ENCODE data around the gene SKOR1.

SKOR1 gene

GRCh38 chr15:67794832-67795574, 30.3 kb upstream of the SKOR1 start:
- no peak for DNase-seq (ENCODE audit: low read depth in 1 of 2, low spot score in 1 of 2)

DNA sequence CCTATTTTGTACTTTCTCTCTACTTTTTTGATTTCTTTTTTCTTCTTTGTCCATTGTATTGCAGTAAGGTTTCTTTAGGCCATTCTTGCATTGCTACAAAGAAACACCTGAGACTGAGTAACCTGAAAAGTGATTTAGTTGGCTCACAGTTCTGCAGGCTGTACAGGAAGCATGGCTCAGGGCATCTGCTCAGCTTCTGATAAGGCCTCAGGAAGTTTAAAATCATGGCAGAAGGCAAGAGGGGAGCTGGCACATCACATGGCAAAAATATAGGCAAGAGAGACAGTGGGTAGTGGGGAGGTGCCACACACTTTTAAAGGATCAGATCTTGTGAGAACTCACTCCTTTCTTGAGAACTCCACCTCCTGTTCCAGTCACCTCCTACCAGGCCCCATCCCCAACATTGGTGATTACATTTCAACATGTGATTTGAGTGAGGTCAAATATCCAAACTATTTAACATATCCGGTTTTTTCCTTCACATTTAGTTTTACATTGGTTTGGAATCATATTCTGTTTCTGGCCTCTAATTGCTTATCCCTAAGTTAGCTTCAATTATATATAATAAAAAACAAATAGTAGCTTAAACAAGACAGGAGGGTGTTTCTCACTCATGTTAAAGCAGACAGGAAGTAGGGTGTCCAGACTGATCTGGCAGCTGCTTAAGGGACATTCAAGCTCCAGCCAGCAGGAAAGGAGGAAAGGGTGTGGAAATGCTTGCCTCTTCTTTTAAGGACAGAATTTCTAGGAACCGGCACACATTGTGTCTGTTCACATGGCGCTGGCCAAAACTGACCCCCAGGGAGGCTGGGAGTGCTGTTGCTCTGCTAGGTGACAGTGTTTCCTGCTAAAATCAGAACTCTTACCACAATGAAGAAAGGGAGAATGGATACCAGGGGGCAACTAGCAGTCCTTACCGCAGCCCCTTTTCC, 28.8 kb upstream of the SKOR1 start:
- no peak for DNase-seq (ENCODE audit: low read depth in 1 of 2, low spot score in 1 of 2)

GRCh38 chr15:67799801-67800205, 25.5 kb upstream of the SKOR1 start:
- DNase-seq (ENCODE audit: low read depth in 1 of 2, low spot score in 1 of 2), result no peak

GRCh38 chr15:67801142-67801541, 24.2 kb upstream of the SKOR1 start:
- no peak for DNase-seq (ENCODE audit: low read depth in 1 of 2, low spot score in 1 of 2)

- DNase-seq (ENCODE audit: low read depth in 1 of 2, low spot score in 1 of 2), result no peak
Measured at GRCh38 chr15:67801926-67802914, 23.1 kb upstream of the SKOR1 start.

GRCh38 chr15:67803299-67803698, 22.0 kb upstream of the SKOR1 start:
- no peak for DNase-seq (ENCODE audit: low read depth in 1 of 2, low spot score in 1 of 2)

- DNase-seq (ENCODE audit: low read depth in 1 of 2, low spot score in 1 of 2), result no peak
Measured at GRCh38 chr15:67803996-67804843, 21.1 kb upstream of the SKOR1 start.

GRCh38 chr15:67805008-67805665, 20.2 kb upstream of the SKOR1 start:
- DNase-seq (ENCODE audit: low read depth in 1 of 2, low spot score in 1 of 2), result no peak

- DNase-seq (ENCODE audit: low read depth in 1 of 2, low spot score in 1 of 2), result no peak
Measured at GRCh38 chr15:67805666-67806516, 19.4 kb upstream of the SKOR1 start.

GRCh38 chr15:67806536-67806935, 18.8 kb upstream of the SKOR1 start:
- DNase-seq (ENCODE audit: low read depth in 1 of 2, low spot score in 1 of 2), result no peak

DNA sequence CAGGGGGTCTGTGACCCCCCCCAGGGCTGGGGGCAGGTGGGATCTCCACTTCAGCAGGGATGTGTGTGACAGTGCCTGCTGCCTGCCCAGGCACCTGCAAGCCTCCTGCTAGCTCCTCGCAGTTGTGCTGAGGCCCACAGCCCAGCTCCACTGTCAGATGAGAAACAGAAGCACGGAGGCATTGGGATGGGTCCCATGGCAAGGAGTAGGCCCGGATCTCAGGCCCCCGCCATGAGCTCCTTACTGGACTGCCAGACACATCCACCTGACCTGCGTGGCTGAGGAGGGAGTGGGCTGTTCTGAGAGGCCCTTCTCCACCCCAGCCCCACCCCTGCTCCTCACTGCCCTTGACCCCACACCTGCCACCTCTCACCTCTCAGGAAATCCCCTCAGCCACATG, 18.2 kb upstream of the SKOR1 start:
- DNase-seq (ENCODE audit: low read depth in 1 of 2, low spot score in 1 of 2), result no peak

GRCh38 chr15:67807836-67808235, 17.5 kb upstream of the SKOR1 start:
- no peak for DNase-seq (ENCODE audit: low read depth in 1 of 2, low spot score in 1 of 2)

GRCh38 chr15:67808821-67809220, 16.5 kb upstream of the SKOR1 start:
- DNase-seq (ENCODE audit: low read depth in 1 of 2, low spot score in 1 of 2), result no peak

GRCh38 chr15:67809441-67809840, 15.9 kb upstream of the SKOR1 start:
- DNase-seq (ENCODE audit: low read depth in 1 of 2, low spot score in 1 of 2), result no peak

DNA sequence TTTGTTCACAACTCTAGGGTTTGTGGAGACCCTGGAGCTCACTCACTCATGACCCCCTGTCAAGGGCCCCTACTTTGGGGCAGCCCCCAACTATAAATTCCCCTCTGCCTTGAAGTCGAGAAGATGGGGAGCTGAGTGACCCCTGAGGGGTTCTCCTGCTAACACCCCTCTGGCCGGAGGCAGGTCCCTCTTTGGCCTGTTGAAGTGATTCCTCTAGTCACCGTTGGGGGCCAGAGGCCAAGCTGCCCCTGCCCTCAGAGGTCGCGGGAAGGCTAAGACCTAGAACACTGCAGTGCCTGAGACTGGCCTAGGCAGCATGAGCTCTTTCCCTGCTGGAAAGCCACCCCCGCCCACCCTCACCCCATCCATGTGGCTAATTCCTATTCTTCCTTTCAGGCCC, 15.4 kb upstream of the SKOR1 start:
- no peak for DNase-seq (ENCODE audit: low read depth in 1 of 2, low spot score in 1 of 2)

DNA sequence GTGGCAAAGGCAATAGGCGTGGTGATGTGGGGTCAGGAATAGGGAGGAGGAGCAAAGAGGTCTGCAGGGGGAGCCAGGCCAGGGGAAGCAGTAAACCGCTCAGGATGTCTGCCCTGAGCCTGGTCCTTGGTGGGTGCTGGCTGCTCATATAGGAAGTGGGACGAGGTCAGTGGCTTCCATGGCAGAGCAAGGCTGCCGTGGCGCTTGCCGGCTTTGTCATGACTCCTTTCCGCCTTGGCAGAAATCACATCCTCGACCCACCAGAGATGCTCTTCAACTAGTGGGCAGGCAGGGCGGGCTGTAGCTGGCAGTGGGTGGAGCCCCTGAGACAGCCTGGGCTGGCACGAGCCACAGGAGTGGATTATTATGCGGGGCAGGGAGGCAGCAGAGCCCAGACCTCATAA, 13.1 kb upstream of the SKOR1 start:
- DNase-seq (ENCODE audit: low read depth in 1 of 2, low spot score in 1 of 2), result no peak

DNA sequence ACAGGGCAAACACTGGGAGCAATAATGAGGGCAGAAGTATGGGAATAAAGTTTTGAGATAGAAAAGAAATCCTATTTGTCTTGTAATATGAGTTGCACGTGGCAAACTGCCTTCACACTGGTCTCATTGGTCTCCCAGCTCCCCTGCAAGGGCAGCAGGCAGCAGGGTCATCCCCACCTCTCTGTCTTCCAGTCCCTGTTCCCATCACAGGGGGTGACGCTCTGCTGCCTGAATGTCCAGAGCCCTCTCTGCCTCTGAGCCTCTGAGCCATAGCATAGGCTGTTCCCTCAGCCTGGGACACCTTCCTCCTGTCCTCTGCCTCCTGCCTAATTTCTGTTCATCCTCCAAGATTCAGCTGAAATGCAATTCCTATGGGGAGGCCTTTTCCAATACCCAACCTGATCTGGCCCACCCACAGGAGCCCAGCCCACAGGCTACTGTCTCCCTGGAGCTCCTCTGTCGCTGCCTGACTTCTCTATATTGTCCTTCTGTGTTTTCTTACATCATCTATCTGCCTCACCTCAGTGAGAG, 12.1 kb upstream of the SKOR1 start:
- no peak for DNase-seq (ENCODE audit: low read depth in 1 of 2, low spot score in 1 of 2)

DNA sequence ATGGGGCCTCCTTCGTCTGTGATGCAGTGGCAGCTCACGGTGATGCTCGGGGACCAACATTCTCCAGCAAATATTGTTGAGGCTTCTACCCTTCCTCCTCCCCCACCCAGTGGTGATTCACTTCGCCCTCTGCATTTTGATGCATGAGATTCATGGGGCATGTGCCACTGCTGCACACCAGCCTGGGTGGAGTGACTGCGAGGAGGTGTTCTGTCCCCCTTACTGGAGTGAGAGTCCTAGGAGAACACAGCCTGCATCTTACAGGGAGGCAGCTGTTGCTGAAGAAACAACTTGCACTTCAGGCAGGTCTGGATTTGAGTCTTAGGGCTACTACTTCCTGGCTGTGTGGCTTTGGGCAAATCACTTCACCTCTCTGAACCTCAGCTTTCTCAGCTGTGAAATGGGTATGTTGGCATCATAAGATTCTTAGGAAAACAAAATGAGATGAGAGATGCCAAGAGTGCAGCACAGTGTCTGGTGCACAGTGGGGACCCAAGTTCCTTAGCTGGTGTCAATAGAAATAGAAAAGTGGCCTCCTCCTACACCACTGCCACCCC, 10.2 kb upstream of the SKOR1 start:
- no peak for DNase-seq (ENCODE audit: low read depth in 1 of 2, low spot score in 1 of 2)
